Fibroblast of upper back skin (primary cell): ENCODE measurements around the gene GPN2.
A peak's percentile ranks its signal among the peaks of the same experiment; 100 is the strongest.

Experiments
- DNase-seq: peaks from one replicate; pipeline ENCODE4 v3.0.0-alpha.2; 2013

GPN2 gene

DNA sequence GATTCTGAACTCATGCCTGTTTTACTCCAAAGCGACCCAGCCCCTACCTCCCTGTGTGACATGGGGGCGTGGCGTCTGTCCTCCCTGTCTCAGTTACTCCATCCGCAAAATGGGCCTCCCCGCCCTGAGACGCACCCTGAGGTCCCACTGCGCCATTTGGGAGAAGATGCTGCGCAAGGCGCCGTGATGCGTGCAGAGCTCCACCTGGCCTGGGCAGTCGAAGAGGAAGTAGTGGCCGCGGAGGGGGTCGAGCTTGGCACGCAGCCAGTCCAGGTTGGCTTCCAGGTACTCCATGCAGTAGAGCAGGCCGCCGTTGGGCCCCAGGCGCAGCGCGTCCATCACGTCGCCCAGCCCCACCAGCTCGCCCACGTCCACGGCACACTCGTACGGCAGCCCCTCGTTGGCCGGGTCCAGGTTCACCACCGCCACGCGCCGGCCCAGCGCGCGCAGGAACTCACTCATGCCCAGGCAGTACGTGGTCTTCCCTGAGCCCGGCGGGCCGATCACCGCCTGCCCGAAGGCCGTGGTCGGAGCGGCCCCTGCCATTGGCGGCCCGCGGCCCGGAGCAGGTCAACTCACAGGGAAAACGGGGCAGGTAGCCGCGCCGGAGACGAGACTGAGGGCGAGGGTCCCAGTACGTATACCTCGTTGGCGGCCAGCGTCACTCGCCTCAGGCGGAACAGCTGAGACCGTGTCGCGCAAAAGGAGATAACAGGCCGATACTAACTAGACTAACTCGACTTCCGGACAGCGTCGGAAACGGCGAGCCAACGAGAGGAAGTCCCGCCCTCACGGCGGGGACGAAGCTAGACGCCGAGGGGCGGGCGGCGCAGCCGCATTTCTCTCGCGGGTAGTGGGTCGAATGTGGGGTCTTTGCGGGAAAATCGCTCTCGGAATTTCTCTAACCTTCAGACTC is at the start of gene GPN2:
Gene GPN2 (minus strand): TSS at position 733 of the 916 bp plus-strand sequence. CDS start 187 bp downstream, at position 546.
- peak; percentile 64 for DNase-seq

DNA sequence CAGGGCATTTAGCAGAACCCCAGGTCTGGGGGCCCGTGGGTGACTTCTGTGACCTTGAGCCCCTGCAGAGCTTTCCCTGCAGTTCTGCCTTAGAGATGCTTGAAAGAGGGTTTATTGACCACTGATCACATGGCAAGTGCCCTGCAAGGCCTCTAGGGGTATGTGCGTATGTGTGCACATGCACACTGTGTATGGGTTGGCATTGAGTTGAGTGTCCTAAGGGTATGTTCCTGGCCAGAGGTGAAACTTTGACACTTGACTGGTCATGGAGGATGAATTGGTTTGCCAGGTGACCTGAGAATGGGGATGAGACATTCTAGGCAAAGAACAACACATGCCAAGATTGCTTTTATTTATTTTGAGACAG is 48.6 kb upstream of the GPN2 start:
- DNase-seq = no peak

DNA sequence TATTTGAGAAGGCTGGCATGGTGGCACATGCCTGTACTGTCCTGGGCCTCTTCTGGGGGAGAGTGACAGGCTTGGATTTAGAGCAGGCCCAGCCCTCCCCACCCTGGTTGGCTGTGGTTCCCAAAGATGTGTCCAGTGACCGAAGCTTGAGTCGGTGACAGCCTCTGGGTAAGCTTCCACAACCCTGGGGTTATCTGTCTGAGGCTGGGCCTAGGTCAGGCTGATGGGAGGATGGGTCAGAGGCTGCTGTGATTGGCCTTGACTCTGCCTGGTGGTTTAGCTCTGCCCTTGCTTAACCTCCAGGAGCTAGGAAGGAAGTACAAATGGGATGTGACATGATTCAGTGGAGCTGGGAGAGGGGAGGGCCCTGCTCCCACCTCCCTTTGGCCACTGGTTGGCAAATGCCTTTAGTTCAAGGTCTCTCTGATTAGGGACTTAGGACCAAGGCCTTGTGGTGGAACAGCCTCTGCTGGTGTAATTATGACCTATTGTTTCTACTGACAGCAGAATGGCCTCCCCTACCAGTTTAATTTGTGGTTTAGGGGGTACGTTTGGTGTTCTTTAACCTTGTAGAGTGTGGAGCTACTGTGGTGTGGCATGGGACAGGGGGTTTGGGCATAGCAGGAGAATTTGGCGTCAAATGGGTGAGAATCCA is 48.0 kb upstream of the GPN2 start:
- DNase-seq = no peak

DNA sequence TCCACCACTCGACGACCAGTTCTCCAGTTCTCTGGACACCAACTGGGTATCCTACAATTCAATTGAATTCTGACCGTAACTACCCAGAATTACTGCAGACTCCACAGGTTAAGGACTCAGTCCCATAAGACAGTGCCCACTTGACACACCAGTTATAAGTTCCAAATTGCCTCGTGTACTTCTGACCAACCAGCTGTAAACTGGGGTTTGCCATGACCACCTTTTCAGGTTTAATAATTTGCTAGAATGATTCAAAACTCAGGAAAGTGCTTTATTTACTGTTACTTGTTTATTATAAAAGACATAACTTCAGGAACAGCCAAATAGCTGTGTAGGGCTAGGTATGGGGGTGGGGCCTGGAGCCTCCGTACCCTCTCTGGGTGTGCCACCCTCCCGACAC is 46.7 kb upstream of the GPN2 start:
- DNase-seq = no peak

DNA sequence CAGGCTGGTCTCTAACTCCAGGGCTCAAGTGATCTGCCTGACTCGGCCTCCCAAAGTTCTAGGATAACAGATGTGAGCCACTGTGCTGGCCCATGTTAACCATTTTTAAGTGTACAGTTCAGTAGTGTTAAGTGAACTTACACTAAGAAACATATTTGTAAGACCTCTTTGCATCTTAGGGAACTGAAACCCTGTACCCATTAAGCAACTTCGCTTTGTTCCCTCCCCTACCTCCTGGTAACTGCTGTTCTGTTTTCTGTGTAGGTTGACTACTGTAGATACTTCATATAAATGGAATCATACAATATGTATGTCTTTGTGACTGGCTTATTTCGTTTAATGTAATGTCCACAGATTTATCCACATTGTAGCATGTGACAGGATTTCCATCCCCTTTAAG is 42.4 kb upstream of the GPN2 start:
- no peak for DNase-seq

DNA sequence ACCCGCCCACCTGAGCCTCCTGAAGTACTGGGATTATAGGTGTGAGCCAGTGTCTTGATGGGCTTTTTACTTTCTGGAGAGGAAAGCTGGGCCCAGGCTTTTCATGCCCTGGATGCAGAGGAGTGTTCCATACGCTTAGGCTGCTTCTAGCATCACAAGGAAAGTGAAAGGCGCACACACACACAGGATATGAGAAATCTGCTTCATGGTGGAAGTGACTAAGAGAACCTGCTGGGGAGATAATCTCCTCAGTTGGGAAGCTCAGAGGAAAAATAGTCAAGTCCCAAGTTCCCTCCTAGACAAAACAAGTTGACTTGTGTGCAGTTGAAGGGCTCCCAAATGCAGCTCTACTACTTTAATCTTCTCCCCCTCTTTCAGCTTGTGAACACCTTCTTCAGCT is 33.6 kb upstream of the GPN2 start:
- DNase-seq = no peak

DNA sequence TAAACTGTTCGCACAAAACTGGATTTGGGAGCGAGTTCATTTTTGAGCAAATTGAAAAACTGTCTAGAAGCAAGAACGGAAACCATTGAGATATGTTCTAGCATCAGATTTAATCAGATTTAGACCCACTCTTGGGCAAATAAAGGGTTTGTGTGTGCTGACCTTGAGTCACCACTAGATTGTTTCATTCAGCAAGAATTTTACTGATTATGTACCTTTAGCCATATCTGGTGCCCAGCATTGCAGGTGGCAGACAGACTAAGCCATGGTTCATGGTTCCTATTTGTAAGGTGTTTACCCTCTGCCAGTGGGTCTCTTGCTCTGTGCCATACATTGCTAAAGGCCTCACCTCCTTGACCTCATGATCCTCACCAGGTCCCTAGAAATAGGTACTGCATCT is 32.8 kb upstream of the GPN2 start:
- no peak for DNase-seq

DNA sequence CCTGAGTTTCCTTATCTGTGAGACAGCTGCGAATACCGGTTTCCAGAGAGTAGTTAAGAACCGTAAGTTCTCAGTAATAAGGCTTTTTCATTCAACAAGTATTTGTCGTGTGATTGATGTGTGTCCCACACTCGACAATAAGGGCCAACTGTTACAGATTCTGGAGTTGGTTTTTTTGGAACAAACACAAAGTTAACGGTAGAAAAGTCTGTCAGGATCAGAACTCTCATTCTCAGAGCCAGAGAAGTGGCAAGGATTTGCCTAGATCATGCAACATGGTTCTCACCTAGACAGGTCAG is 32.3 kb upstream of the GPN2 start:
- DNase-seq = no peak

DNA sequence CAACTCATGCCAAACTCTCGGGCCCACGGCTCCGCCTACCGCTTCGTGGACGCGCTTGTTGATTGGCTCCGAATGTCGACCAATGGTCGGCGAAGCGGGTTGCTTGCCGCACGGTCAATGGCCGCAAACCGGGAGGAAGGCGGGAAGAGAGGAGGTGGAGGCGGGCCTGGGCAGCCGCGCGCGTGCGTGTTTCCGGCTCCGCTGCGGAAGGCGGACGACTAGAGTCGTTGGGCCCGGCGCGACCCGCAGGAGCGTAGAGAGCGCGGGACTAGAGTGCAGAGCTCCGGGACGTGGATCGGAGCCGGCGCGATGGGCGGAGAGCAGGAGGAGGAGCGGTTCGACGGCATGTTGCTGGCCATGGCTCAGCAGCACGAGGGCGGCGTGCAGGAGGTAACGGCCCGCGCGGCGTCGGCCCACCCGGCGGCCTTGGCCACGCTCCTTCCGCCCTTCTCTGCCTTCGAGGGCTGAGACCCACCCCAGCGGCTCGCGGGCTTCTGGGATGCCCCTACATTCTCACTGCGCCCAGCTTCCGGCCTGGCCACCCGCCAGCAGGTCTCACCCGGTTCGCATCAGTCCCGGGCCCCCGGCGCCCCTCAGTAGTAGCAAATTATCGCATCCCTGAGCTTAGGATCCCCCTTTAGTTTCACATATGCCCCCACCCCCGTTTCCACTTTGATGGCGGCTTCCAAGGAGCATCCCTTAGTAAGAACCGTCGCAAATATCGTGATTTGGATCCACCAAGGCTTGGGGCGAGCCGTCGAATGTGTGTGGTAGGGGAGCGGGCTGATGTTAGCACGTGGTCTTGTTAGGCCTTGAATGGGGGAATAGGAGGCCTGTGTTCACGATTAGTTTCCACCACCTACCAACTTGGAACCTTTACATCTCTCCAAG is 31.7 kb upstream of the GPN2 start, which contains the start of gene NUDC:
Gene NUDC (plus strand): TSS at position 204 of the 891 bp plus-strand sequence. CDS start 106 bp downstream, at position 310.
- peak; percentile 96 for DNase-seq

DNA sequence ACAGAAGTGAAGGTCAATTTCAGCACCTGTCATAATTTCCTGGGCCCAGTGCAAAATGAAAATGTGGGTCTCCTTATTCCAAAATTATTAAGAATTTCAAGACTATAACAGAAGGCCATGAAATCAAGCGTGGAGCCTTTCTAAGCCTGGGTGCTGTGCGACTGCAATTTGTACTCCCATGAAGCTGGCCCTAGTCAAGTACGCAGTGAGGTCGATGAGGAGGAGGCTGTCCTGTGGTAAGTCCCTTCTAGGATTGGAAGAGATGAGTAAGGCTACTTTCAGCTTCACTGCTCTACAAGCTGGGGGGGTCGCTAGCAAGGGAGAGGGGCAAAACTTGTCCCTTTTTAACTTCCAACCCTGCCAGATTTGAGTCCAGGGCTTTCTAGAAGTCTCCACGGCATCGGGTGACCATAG is 31.1 kb upstream of the GPN2 start:
- no peak for DNase-seq

DNA sequence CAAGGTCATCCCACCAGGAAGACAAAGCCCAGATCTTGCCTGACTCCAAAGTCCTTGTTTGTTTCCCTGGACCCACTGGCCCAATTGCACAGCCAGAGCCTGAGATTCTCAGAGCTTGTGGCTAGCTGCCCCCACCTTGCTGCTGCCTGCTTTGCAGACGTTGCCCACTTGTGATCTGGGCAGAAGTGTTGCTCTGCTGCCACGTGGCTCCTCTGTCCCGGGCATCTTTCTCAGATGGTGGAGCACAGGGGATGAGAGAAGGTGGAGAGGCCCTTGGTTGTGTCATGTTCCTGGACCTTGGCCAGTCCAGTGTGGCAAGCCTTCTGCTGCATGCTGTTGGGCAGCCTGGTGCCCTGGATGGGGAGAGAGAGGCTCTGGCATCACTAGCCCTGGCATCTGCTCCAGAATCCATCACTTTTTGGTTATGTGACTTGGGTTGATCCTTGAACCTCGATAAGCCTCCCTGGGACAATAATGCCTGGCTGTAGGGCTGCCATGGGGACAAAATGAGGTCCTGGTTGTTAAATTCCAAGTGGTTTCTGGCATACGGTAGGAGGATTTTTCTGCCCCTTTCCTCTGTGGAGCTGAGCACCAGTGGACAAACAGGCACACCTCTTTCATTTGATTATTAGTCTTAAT is 25.2 kb upstream of the GPN2 start:
- no peak for DNase-seq

DNA sequence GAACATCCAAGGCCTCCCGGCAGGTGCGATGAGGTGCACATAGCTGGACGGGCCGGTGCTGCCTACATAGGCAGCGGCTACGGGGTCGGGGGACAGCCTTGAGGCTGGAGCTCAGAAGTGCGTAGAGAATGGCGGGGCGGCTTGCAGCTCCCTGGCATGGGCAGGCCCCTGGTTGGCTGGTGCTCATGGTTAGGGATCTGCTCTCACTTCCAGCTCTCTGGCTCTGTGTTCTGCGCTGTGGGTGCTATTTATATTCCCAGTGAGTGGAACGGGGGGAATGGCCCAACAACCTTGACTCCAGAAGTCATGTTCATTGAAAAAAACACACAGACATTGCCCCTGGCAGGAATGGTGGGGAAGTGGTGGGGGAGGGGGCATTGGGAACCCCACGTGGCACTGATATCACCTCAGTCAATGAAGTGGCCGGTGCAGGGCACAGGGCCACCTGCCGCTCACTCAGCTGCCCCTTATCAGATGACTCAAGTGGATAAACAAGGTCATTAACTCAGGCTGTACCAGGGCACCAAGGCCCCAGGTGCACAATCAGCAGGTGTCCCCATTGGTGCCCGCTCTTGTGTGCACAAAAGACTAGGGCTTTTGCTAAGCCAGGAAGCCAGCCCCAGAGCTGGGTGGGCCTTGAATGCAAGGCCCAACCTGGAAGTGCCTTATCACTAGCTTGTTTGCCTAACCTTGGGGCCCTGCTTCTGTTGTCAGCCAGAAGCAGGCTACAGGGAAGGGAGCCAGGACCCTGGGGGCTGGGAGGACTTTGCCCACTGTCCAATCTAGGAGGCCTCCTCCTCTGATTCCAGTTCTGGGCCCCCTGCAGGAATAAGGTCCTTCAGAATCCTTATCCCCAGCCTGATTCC is 23.9 kb upstream of the GPN2 start, which contains the start of gene NR0B2:
Gene NR0B2 (minus strand): TSS at position 222 of the 866 bp plus-strand sequence. CDS start 35 bp downstream, at position 187.
- DNase-seq = no peak

DNA sequence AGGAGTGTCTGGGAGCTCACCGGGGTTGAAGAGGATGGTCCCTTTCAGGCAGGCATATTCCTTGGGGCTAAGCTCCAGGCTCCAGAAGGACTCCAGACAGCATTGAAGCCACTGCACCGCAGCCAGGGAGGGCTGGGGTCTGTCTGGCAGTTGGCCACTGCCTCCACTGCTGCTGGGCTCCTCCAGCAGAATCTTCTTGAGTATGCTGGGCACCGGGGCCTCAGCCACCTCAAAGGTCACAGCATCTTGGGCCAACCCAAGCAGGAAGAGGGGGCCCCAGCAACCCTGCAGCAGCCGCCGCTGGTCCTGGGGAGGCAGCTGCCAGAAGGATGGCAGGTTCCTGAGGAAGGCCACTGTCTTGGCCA is 23.3 kb upstream of the GPN2 start:
- no peak for DNase-seq

DNA sequence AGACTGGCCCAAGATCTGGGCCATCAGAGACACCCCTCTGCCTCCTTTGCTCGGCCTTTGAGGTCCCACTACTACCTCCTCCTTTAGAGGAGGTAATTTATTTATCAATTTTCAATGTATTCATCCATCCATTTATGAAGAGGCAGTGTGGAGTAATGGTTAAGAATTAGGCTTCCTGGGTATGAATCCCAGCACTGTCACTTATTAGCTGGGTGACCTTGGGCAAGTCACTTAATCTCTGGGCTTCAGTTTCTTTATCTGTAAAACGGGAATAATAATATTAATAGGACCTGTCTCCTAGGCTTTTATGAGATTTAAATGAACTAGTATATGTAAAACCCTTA is 22.0 kb upstream of the GPN2 start:
- no peak for DNase-seq

DNA sequence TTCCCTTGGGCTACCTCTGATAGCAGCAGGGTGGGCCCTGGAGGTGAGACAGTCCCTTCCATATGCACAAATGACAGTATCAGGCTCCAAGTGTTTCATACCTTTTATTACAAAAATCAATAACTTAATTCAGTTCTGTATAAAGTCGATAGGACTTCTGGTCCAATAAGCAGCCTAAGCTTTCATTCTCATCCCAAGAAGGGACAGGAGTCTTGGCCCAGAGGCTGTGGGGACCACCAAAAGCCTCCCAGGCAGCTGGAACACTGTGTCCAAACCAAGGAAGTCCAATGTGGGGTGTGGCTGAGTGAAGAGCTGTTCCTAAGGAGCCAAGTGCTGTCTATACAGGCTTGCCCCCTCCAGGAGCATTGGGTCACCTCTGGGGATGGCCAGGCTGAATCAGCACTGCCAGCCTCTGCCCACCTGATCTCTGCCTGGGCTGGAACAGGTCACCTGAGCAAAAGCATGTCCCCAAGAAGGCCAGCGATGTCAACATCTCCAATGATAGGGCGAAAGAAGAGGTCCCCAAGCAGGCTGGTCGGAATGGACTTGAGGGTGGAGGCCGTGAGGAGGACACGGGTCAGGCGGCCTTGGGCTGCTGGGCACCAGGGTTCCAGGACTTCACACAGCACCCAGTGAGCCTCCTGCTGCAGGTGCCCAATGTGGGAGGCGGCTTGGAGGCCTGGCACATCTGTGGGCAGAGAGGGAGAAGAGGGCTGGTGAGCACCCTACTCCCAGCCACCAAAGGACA is 21.5 kb upstream of the GPN2 start:
- DNase-seq = no peak

DNA sequence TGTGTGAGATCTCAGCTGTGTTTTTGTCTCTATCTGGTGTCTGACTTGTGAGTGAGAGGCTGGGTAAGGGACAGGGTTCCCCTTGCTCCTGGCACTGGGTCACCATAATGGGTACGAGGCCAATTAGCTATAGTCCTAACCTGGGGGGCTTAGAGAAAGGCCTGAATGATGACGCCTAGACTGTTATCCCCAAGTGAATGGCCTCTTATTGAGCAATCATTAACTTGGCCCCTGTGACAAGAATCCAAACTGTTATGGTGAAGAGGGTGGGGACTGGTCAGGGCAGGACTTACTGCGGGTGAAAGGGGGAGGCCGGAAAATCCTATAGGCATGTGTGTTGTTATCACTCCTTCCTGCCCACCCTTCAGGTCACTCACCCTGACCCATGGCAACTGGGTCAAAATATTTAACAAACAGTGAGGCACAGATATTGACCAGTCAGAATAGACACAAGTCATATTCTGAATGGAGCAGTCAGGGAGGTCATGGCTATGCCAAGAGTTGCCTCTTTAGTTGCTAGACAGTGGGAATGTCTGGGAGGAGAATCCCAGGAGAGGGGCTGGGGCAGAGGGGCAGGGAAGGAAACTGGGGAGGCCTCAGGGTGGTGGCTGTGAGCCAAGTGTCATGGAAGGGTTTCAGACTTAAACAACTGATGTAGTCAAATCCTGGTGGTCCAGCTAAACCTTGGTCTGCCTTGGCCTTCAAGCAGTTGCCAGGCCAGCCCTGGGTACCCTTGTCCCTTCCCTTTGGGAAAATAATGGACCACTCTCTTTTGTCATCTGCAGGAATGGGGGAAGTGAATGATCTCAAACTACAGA is 20.5 kb upstream of the GPN2 start:
- DNase-seq = no peak

DNA sequence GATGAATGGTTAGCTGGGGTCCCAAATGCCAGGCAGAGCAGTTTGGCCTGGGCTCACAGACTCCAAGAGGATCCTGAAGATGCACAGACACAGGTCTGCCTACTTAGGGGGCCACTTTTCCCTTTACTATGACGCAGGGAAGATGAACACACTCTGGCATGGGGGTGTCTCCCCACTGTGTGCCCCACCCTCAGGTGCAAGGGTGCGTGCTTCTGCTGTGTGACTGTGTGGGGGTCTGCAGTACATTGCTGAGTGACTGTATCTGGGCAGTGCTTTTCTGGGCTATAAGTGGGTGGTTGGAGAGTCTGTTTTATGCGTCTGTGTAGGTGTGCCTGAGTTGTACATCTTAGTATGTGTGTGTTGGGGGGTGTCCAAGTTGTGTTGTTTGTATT is 19.9 kb upstream of the GPN2 start:
- no peak for DNase-seq

DNA sequence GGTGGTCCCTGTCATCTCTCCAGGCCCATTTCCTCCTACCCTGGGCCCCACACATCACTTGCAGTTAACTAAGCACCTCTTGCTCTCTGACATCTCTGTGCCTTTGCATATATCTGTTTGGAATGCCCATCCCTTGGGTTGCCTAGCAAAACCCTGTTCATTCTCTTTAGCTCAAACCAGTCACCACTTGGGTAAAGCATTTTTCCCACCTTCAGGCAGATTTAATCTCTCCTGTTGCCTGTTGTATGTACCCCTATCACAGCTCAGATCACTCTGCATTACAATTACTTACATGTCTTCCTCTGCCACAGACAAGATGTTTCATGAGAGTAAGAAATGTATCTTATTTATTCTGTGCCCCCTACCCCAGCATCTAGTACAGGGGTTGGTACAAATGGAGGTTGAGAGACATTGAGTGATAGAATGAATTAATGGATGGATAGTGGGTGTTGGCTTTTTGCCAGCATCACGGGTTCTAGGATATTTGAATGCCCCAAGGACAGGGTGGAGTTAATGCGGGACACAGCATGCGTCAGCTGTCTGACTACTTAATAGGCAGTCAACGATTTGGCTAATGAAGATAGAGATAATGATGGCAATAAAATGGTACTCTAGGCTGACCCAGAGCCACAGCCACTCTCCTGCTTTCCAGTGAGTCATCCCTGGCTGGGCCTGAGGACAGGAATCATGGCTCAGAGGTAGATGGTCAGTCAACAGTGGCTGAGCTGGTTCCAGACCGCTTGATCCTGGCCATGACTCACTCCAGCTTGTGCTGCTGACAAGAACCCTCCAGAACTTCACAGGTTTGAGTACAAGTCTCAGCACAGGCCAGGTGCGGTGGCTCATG is 17.2 kb upstream of the GPN2 start:
- peak; percentile 50 for DNase-seq

DNA sequence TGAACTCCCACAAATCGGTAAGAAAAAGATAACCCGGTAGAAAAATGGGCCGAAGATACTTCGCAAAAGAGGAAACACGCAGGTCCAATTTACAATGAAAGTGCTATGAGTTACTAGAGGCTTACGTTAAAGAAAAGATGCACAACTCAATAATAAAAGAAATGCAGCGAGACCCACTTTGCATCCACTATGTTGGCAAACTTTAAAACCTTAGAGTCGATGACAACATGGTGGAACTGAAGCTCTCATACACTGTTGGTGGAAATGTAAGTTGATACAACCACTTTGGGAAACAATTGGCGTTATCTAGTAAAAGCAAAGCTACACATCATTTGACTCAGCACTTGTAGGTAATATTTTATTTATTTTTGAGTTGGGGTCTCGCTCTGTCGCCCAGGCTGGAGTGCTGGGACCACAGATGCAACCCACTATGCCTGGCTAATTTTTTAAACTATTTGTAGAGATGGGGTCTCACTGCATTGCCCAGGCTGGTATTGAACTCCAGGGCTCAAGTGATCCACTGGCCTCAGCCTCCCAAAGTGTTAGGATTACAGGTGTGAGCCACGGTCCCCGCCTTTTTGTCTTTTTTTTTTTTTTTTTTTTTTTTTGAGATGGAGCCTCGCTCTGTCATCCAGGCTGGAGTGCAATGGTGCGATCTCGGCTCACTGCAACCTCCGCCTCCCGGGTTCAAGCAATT is 10.9 kb upstream of the GPN2 start:
- no peak for DNase-seq
